ENCODE results near the gene MRPL38.

The MRPL38 gene

DNA sequence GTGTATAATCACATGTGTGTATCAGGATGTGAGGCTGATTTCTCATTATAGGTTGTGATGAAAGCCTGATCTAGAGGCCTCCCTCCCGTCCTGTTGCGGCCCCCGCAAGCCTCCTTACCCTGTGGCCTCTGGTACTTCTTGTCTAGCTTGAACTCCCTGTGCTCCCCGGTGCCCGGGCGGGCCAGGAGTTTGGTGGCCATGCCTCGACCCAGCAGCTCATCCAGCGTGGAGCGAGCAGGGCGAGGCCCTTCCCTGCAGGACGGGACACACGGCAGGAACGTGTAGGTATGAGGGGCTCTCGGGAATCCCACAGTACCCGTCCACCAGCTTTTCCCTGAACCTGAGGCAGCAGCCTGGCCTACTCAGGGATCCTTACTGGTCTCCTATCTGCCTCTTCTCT is 21.2 kb upstream of the MRPL38 start:
- TF ChIP-seq, protein P1, sequence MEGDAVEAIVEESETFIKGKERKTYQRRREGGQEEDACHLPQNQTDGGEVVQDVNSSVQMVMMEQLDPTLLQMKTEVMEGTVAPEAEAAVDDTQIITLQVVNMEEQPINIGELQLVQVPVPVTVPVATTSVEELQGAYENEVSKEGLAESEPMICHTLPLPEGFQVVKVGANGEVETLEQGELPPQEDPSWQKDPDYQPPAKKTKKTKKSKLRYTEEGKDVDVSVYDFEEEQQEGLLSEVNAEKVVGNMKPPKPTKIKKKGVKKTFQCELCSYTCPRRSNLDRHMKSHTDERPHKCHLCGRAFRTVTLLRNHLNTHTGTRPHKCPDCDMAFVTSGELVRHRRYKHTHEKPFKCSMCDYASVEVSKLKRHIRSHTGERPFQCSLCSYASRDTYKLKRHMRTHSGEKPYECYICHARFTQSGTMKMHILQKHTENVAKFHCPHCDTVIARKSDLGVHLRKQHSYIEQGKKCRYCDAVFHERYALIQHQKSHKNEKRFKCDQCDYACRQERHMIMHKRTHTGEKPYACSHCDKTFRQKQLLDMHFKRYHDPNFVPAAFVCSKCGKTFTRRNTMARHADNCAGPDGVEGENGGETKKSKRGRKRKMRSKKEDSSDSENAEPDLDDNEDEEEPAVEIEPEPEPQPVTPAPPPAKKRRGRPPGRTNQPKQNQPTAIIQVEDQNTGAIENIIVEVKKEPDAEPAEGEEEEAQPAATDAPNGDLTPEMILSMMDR (IDR thresholded peaks at IDR 0.05; ENCODE audit: extremely low read depth, missing control alignments): no peak
- DNase-seq (ENCODE audit: low spot score): no peak

DNA sequence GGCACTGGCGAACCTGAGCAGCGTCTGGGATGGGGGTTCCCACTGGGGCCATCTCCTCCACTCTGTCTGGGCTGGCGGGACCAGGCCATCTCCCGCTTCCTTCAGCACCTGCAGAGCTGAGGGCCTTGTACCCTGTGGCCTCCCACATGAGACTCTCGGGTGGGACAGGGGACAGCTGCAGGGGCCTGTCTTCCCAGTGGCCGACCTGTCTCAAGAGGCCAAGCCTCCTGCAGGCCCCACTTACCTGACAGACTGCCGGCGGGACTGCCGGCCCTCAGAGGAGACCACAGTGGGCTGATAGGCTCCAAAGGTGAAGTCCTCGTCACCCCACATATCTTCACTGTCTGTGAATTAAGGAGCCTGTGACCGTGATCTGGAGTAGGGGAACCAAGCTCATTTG is 20.4 kb upstream of the MRPL38 start:
- DNase-seq (ENCODE audit: low spot score): no peak
- TF ChIP-seq, protein P1 (IDR thresholded peaks at IDR 0.05; ENCODE audit: extremely low read depth, missing control alignments): no peak

DNA sequence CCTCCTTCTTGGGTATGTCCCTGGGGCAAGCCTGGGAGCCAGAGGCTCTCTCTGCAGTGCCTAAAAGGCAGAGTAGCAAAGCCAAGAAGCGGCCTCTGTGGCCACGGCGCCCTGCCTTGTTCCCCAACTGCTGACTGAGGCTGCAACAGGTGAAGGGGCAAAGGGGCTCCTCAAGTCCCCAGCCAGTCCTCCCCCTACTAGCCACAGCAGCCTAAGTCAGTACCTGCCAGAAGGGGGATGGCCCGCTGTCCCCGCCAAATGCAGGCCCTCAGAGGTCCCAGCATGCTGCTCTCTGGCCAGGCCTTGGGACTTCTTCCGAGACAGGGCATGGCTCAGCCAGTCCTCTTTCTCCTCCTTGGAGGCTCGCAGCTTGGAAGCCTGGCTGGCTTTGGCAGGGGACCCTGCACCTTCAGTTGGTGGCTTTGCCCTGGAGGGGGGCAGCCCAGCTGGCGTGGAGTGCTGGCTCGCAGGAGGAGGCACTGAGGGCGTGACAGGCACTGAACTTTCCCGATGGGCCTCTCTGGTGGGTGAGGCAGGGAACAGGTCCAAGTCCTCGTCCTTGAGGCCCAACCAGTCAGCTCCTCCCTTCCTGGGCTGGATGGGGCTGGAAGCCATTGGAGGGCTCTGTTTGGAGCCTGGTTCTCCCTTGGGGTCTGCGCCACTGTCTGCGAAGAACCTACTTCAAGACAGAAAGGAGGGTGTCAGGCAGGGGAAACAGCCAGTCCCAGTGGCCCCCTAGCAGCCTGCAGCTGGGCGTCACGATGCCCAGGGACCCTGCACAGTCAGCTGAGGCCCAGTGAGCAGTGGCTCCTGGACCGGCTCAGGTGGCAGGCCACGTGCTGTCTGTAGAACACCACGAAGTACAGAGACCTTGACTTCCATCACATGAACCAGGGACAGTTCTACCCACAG is 18.5 kb upstream of the MRPL38 start:
- no peak for DNase-seq (ENCODE audit: low spot score)
- TF ChIP-seq, protein P1 (IDR thresholded peaks at IDR 0.05; ENCODE audit: extremely low read depth, missing control alignments): no peak

DNA sequence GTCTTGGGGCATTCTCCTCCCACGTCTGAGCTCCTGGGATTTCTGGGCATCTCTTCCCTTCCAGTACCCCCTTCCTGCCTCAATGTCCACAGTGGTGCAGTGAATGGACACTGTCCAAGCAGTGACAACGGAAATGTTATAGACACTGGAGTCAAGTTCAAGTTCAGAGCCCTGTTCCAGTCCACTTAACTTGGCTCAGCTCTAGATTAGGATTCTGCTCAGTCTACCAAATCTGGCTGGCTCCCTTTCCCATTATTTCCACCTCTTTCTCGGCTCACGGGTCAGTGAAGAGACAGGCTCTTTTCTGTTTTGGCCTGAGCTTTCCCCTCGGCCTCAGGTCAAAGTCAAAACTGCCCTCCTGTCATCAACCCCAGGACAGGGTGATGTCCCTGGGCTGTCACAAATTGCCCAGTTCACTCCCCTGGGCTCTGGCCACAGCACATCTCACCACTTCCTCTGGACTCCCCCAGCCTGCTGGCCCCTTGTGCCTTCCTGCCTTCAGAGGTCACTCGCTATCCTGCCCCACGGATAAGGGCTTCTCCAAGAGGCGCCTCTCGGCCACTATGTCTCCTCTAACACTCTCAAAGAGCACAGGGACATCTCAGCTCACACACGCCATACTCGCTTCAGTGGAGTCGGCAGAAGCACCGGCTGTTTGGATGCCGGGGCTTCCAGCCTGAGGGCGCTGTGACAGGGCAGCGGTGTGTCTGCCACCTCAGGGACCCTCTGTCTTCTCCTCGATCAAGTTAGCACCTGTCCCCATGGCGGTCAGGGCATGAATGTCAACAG is 17.7 kb upstream of the MRPL38 start:
- TF ChIP-seq, protein P1 (IDR thresholded peaks at IDR 0.05; ENCODE audit: extremely low read depth, missing control alignments): no peak
- no peak for DNase-seq (ENCODE audit: low spot score)

DNA sequence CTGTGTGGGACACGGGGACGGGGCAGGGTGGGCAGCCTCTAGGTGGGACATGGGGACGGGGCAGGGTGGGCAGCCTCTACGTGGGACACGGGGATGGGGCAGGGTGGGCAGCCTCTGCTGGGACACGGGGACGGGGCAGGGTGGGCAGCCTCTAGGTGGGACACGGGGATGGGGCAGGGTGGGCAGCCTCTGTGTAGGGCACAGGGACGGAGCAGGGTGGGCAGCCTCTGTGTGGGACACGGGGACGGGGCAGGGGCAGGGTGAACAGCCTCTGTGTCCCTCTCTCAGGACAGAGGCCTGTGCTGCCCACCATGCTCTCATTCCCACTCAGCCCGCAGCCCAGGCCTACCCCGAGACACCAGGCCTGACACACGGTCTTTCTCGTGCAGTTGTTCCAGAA is 16.9 kb upstream of the MRPL38 start:
- no peak for DNase-seq (ENCODE audit: low spot score)
- TF ChIP-seq, protein P1 (IDR thresholded peaks at IDR 0.05; ENCODE audit: extremely low read depth, missing control alignments): no peak

DNA sequence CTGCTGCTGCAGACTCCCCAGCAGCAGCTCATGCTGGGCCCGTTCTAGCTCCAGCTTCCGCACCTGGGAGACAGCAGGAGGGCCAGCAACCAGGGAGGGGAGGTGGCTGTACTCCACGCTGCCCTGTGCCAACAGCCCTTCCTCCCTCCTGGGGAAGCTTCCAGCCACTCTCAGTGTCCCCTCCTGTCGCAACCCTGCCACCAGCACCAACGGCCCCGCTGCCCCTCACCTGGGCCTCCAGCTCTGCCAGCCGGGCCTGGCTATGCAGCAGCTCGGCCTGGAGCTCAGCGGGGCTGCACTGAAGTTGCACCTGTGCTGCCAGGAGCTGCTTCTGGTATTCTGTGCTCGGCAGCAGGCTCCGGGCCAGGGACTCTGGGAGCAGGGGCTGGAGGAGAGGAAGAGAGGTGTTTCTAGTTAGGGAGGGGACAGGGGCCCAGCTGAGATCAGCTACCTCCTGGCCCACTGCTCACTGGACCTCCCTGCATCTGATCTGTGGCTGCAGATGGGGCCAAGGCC is 15.4 kb upstream of the MRPL38 start:
- no peak for DNase-seq (ENCODE audit: low spot score)
- TF ChIP-seq, protein P1 (IDR thresholded peaks at IDR 0.05; ENCODE audit: extremely low read depth, missing control alignments): no peak

DNA sequence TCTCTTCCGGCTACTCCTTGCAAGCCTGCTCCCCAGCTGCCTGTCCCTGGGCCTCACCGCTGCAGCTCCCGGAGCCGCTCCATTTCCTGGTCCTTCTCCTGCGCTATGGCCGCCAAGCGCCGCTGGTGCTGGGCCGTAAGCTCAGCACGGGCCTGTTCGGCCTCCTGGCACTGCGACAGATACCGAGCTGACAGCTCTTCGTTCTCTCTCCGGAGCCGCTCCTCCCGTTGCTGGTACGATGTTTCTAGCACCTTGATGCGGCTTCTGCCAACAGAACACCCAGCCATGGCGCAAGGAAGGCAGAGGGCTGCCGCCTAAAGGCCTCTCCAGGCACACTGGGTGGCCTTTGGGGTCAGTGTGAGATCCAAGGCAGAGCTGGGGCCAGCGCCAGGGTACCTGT is 14.9 kb upstream of the MRPL38 start:
- no peak for DNase-seq (ENCODE audit: low spot score)
- TF ChIP-seq, protein P1 (IDR thresholded peaks at IDR 0.05; ENCODE audit: extremely low read depth, missing control alignments): no peak

Data from GM20000 (cell line).